ENCODE results near the gene KCNE4. TPM values are rescaled to one million over a fixed set of nuclear protein-coding genes. Genes with fewer than 3 reads are reported as not detected.
A peak's percentile ranks its signal among the peaks of the same experiment; 100 is the strongest.

Gene KCNE4
- total and polyA plus RNA-seq, 9 of the 15 experiments (the other 6 are each of a cell fraction or from before 2014, with no cell fraction given): not detected

GRCh38 chr2:223044916-223045700, 6.9 kb upstream of the KCNE4 start (continued):
- no peak for TF ChIP-seq ZKSCAN1 (IDR thresholded peaks at IDR 0.05; ENCODE audit: low read depth, low read length)
- no peak for TF ChIP-seq MED1 (CRISPR knock-in tag; IDR thresholded peaks at IDR 0.05; ENCODE audit: borderline replicate concordance)
- no peak for TF ChIP-seq ZNF586 (CRISPR knock-in tag; conservative IDR thresholded peaks at IDR 0.05)

GRCh38 chr2:223046470-223047040, 5.4 kb upstream of the KCNE4 start:
- in situ Hi-C loops (cut with MboI): no loop called here
- ATAC-seq: no peak
- FAIRE-seq: no peak
- Histone ChIP-seq H3K9ac (ENCODE audit: insufficient read depth in 1 of 2, low read depth in 2 of 2, low read length in 2 of 2) (peak overlapping the region in 1 of 2 experiments; percentile 7; a peak in 1 of 4 replicates), H3K79me2 (ENCODE audit: control insufficient read depth, insufficient read depth, low read length) (no peaks in the 10 kb centered on the region), H3K4me3 (no peak overlapping the region), H3K4me1 (replicated peaks in 1 of 2; ENCODE audit: control insufficient read depth in 2 of 2, insufficient read depth in 2 of 2, low read length in 2 of 2) (peaks cover 18 to 50% of the 10 kb centered on the region in 2 experiments; a peak in 4 of 5 replicates), H3K9me3 (replicated peaks; ENCODE audit: control insufficient read depth, insufficient read depth, low read depth, low read length) (no peaks in the 10 kb centered on the region), H4K20me1 (replicated peaks; ENCODE audit: control insufficient read depth, insufficient read depth, low read length) (no peaks in the 10 kb centered on the region), H2AFZ (ENCODE audit: low read depth, low read length) (peak overlapping the region; percentile 78), H3K36me3 (ENCODE audit: control insufficient read depth, insufficient read depth, low read length) (no peaks in the 10 kb centered on the region), H3K9me1 (ENCODE audit: control insufficient read depth, insufficient read depth, low read length) (no peaks in the 10 kb centered on the region), H3K27me3 (ENCODE audit: control insufficient read depth in 2 of 2, insufficient read depth in 2 of 2, low read length in 2 of 2) (no peaks in the 10 kb centered on the region), H3K4me2 (ENCODE audit: insufficient read depth, low read length) (no peak overlapping the region), H3K27ac (ENCODE audit: extremely low read depth, low read depth, low read length) (no peak overlapping the region)
- WGBS (ENCODE audit: insufficient coverage, low coverage, missing lambda C conversion rate): 20% methylated on average over 1 of the region's 2 CpGs
- BruUV-seq (replicated peaks): no TSS peak
- intact Hi-C loops (cut with micrococcal nuclease): no loop called here
- DNase-seq (ENCODE audit: extremely low read depth in 1 of 4, low spot score in 3 of 4): no peak
- ChIA-PET POLR2A (no interaction called here), CTCF (ENCODE audit: low intra/inter-chr PET ratio) (no interaction called here)
- TF ChIP-seq ZFP1 (CRISPR knock-in tag; IDR thresholded peaks at IDR 0.05) (no peak), ZNF316 (IDR thresholded peaks at IDR 0.05) (0 out of 2 replicates have a peak, but pooled peaks have one; percentile 29), ZFP36 (IDR thresholded peaks at IDR 0.05; ENCODE audit: low read depth, low read length, partially characterized antibody) (peak; percentile 92)
